D721Med (cell line): Measurements from ENCODE around the gene INTS3.
"Not testable (repeated sequence)": the region's sequence is repeated elsewhere in the genome, so short reads cannot be mapped to it uniquely, and the experiment has no call there.

Experiments used
- DNase-seq: peaks from one replicate; pipeline ENCODE4 v3.0.0; 2011; ENCODE audit warnings: low spot score; ENCODE audit not compliant: insufficient read length
- FAIRE-seq: peaks from 2 replicates; lab custom pipeline; 2011; peaks lifted over from hg19 to GRCh38; lab: Jason Lieb, UNC
- TF ChIP-seq, protein P1 (sequence below): IDR thresholded peaks from 2 replicates; pipeline ENCODE4 v1.5.1; 2012; ENCODE audit warnings: mild to moderate bottlenecking, control low read depth; ENCODE audit not compliant: insufficient read depth; ENCODE audit errors: missing control alignments

The INTS3 gene

DNA sequence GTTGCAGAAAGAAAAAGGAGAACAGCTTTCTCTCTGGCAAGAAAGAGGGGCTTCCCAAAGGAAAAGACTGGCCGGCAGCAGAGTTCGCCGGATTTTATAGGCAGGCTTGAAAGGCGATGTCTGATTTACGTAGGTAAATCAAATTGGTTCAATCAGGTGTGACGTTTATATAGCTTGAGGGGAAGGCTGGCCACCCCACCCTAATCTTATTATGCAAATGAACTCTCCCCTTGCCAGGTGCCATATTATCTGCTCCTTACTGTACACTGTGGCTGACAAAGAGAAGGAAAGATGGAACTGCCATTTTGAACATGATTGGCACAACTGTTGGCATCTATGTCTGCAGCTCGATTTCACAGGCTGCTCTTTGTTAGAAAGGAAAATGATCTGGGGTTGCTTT, 16.8 kb upstream of the INTS3 start:
- TF ChIP-seq, protein P1, sequence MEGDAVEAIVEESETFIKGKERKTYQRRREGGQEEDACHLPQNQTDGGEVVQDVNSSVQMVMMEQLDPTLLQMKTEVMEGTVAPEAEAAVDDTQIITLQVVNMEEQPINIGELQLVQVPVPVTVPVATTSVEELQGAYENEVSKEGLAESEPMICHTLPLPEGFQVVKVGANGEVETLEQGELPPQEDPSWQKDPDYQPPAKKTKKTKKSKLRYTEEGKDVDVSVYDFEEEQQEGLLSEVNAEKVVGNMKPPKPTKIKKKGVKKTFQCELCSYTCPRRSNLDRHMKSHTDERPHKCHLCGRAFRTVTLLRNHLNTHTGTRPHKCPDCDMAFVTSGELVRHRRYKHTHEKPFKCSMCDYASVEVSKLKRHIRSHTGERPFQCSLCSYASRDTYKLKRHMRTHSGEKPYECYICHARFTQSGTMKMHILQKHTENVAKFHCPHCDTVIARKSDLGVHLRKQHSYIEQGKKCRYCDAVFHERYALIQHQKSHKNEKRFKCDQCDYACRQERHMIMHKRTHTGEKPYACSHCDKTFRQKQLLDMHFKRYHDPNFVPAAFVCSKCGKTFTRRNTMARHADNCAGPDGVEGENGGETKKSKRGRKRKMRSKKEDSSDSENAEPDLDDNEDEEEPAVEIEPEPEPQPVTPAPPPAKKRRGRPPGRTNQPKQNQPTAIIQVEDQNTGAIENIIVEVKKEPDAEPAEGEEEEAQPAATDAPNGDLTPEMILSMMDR, result no peak
- no peak for DNase-seq
- no peak for FAIRE-seq

DNA sequence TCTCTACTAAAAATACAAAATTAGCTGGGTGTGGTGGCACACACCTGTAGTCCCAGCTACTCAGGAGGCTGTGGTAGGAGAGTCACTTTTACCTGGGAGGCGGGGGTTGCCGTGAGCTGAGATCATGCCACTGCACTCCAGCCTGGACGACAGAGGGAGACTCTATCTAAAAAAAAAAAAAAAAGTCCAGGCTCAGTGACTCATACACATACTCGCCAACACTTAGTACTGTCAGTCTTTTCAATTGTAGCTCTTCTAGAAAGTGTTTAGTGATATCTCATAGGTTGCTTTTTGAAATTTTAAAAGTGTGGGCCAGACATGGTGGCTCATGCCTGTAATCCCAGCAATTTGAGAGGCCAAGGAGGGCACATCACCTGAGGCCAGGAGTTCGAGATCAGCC, 11.6 kb upstream of the INTS3 start:
- FAIRE-seq, DNase-seq: not testable (repeated sequence)

DNA sequence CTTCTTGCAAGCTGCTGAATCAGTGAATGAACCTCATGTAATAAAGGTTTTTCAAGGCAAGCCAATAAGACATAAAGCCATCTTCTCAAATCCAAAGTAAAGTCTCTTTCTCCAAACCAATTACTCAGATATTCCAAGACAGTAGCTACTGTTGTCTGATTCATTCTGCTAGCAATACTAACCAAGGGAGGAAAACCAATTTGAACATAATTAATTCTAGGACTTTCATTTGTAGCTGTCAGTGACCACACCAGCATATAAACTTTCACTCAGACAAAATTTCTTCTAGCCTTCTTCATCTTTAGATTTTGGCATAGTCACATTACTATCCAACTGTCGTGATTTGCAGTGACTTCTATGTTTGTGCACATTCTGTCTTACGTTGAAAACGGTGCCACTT, 10.5 kb upstream of the INTS3 start:
- FAIRE-seq (no peak), DNase-seq (no peak)
- TF ChIP-seq, protein P1, result no peak

DNA sequence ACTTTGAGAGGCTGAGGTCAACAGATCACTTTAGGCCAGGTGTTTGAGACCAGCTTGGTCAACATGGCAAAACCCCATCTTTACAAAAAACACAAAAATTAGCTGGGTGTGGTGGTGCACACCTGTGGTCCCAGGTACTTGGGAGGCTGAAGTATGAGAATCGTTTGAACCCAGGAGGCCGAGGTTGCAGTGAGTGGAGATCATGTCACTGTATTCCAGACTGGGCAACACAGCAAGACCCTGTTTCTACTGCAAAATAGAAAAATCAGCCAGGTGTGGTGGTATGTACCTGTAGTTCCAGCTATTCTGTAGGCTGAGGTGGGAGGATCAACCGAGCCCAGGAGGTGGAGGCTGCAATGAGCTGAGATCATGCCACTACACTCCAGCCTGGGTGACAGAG, 4.2 kb upstream of the INTS3 start:
- FAIRE-seq (no peak), DNase-seq (no peak)
- TF ChIP-seq, protein P1, result no peak

DNA sequence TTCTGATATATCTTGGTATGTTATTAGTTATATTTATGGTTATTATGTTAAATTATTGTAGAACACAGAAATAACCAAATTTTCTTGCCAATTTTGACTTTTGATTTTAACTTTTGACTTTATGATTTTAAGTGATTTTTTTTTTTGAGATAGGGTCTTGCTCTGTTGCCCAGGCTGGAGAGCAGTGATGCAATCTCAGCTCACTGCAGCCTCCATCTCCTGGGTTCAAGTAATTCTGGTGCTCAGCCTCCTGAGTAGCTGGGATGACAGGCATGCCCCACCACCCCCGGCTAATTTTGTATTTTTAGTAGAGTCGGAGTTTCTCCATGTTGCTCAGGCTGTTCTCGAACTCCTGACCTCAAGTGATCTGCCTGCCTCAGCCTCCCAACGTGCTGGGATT, 3.2 kb upstream of the INTS3 start:
- FAIRE-seq, DNase-seq: not testable (repeated sequence)

DNA sequence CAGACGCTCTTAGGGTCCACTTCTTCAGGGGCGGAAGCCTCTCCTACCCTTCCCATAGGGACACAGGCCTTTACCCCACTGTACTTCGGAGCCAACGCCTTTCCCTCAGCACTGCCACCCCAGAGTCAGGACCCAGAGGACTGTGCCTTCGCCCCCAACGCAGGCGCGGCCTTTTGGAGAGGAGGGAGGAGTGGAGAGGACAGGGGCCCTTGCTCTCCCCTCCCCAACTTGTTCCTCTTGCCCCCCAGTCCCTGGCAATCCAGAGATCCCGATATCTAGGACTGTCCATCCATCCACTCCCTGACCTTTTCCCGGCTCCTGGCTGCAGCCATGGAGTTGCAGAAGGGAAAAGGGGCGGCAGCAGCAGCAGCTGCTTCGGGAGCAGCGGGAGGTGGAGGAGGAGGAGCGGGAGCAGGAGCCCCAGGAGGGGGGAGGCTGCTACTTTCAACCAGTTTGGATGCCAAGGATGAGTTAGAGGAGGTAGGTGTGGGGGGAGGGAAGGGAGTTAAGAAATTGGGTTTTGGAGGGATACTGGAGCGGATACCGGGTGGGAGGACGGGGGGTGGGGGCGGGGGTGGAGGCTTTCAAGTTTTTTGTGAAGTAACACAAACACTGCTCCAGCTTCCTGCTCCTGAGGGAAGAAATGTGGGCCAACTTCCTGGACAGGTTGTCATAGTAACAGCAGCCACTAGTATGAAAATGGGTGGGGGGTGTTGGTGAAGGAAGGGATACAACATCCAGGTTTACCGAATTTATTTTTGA, 636 bp downstream of the INTS3 start:
- FAIRE-seq (no peak), DNase-seq (no peak)
- TF ChIP-seq, protein P1, result no peak

DNA sequence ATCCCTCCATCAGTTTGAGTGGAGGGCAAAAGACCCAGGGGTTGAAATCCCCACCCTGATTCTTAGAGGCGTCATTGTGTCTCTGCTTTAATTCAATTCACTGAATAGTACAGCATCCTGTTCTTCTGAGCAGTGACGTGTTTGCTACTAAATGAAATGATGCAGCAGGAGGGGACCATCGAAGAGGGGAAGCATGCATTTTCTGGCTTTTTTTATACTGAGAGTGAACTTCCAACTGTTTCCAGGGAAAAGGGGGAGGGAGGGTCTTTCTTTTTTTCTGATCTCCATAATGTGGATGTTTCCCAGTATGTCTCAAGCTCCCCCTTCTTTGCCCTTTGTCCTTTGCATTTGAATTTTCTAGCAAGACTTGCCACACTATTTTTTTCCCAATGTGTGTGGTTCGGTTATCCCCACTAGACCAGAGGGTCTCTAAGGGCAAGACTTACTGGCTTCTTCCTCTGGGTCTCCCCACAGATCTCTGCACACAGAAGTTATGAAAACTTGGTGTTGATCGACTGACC, 2.7 kb downstream of the INTS3 start:
- TF ChIP-seq, protein P1, result no peak
- no peak for FAIRE-seq
- DNase-seq, result no peak

DNA sequence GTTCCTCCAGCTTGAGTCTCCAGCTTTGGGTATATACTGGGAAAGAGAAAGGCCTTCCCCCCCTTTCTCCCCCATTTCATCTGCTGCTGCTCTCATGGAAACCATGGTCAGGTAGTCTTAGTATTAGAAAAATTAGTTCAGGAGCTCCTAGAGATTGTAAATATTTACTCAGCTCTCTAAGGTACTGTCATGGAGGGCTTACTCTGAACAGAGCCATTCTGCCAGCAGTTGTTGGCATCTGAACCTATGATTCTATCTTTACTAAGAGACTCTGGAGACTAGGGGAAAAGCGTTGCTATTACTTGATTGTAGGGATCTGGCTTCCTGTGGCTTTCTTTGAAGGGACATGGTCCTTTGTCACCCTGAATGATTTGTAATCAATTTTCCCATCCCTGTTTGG, 6.1 kb downstream of the INTS3 start:
- TF ChIP-seq, protein P1, result no peak
- DNase-seq (no peak), FAIRE-seq (no peak)
